GM10847 (cell line): ENCODE data around the gene VMA21.
A peak's percentile ranks its signal among the peaks of the same experiment; 100 is the strongest.

Experiments
- POLR2A ChIP-seq: IDR thresholded peaks from 2 replicates; pipeline ENCODE4 v1.6.1; 2011; ENCODE audit not compliant: insufficient read length; ENCODE audit errors: extremely low read depth

The VMA21 gene

GRCh38 chrX:151396825-151397740 is at the start of gene VMA21:
TSS of gene VMA21 (plus strand) at chrX:151397206. CDS start at chrX:151397309, 103 bp downstream.
- TF ChIP-seq POLR2A = peak; percentile 60

GRCh38 chrX:151359341-151359740 is 37.7 kb upstream of the VMA21 start:
- no peak for TF ChIP-seq POLR2A

GRCh38 chrX:151359931-151360871 is 36.8 kb upstream of the VMA21 start:
- TF ChIP-seq POLR2A = no peak

- TF ChIP-seq POLR2A = no peak
These were observed 33.7 kb upstream of the VMA21 start for GRCh38 chrX:151363316-151363715.

GRCh38 chrX:151365579-151365978 is 31.4 kb upstream of the VMA21 start:
- no peak for TF ChIP-seq POLR2A

GRCh38 chrX:151370906-151371305 is 26.1 kb upstream of the VMA21 start:
- TF ChIP-seq POLR2A = no peak

GRCh38 chrX:151384807-151385206 is 12.2 kb upstream of the VMA21 start:
- TF ChIP-seq POLR2A = no peak

- TF ChIP-seq POLR2A = no peak
These were observed 10.1 kb upstream of the VMA21 start for GRCh38 chrX:151386838-151387459.

GRCh38 chrX:151391722-151392121 is 5.3 kb upstream of the VMA21 start:
- TF ChIP-seq POLR2A = no peak

- no peak for TF ChIP-seq POLR2A
These were observed 3.5 kb upstream of the VMA21 start for GRCh38 chrX:151393514-151393913.

- no peak for TF ChIP-seq POLR2A
These were observed 773 bp upstream of the VMA21 start for GRCh38 chrX:151396042-151396824.

- no peak for TF ChIP-seq POLR2A
These were observed 700 bp downstream of the VMA21 start for GRCh38 chrX:151397741-151398070.

- no peak for TF ChIP-seq POLR2A
These were observed 1.3 kb downstream of the VMA21 start for GRCh38 chrX:151398346-151398745.

GRCh38 chrX:151402719-151403390 is 5.8 kb downstream of the VMA21 start:
- TF ChIP-seq POLR2A = no peak
